GM06990 (cell line): ENCODE measurements around the gene FLRT1.

Experiments used
- DNase-seq: peaks from one replicate; pipeline ENCODE4 v3.0.0-alpha.2; 2011; ENCODE audit not compliant: insufficient read length; ENCODE audit errors: extremely low read depth
- H3K27me3 ChIP-seq: replicated peaks from 2 replicates; pipeline ENCODE4 v1.6.0; 2011; ENCODE audit warnings: low read length; ENCODE audit not compliant: control insufficient read depth, insufficient read depth
- H3K36me3 ChIP-seq: 2 replicates; pipeline ENCODE4 v1.5.1; 2011; ENCODE audit warnings: low read length; ENCODE audit not compliant: control insufficient read depth, insufficient read depth
- H3K4me3 ChIP-seq: replicated peaks from 2 replicates; pipeline ENCODE4 v1.5.1; 2011; ENCODE audit warnings: low read depth, mild to moderate bottlenecking, control low read depth, low read length
- TF ChIP-seq, protein P1 (sequence below): IDR thresholded peaks from 2 replicates; pipeline ENCODE4 v1.5.1; 2011; ENCODE audit warnings: low read length, control low read depth, mild to moderate bottlenecking, inconsistent platforms; ENCODE audit not compliant: insufficient read depth, poor library complexity, severe bottlenecking

Gene FLRT1

GRCh38 chr11:64004590-64004984 is 31.1 kb upstream of the FLRT1 start:
- no peak for DNase-seq
- Histone ChIP-seq H3K27me3 (peaks cover 2% of the 10 kb centered on the region; the same call in 1 of the 2 replicates), H3K36me3 (no peaks in the 10 kb centered on the region), H3K4me3 (no peak overlapping the region)
- TF ChIP-seq, protein P1, sequence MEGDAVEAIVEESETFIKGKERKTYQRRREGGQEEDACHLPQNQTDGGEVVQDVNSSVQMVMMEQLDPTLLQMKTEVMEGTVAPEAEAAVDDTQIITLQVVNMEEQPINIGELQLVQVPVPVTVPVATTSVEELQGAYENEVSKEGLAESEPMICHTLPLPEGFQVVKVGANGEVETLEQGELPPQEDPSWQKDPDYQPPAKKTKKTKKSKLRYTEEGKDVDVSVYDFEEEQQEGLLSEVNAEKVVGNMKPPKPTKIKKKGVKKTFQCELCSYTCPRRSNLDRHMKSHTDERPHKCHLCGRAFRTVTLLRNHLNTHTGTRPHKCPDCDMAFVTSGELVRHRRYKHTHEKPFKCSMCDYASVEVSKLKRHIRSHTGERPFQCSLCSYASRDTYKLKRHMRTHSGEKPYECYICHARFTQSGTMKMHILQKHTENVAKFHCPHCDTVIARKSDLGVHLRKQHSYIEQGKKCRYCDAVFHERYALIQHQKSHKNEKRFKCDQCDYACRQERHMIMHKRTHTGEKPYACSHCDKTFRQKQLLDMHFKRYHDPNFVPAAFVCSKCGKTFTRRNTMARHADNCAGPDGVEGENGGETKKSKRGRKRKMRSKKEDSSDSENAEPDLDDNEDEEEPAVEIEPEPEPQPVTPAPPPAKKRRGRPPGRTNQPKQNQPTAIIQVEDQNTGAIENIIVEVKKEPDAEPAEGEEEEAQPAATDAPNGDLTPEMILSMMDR = no peak

DNA sequence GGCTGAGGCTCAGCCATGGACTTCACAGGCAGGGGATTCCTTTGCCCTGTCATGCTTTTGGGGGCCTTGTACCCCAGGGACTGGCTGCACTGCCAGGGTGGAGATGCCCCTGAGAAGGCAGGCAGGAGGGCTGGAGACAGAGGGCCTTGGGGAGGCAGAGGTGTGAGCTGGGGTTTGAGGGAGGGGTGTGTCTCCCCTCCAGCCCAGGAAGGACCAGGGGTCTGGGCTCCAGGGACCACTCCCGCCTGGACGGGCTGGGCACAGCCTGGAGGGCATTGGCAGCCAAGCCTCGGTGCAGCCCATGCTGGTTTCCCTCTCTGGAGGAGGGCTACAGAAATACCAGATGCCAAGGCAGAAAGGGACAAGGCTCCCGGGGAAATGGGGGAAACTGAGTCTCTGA is 30.0 kb upstream of the FLRT1 start:
- Histone ChIP-seq H3K27me3 (peaks cover 2% of the 10 kb centered on the region; the same call in 1 of the 2 replicates), H3K4me3 (no peak overlapping the region), H3K36me3 (no peaks in the 10 kb centered on the region)
- DNase-seq = no peak
- TF ChIP-seq, protein P1 = no peak

DNA sequence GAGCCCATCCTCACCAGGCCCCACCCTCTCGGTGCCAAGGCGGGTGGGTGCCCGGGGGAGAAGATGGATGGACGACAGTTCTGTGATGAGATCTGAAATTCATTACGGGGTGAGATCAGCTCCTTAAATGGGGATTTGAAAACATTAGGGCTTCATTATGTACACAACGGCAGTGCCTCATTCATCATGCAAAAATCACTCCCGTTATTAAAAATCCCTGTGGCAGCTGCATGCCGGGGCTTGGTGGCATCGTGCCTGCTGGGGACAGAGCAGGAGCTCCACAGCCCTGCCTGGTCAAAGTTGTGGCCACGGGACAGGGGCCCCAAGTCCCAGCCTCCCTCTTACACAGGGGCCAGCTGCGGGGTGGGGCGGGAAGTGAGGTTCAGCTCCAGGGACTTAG is 29.3 kb upstream of the FLRT1 start:
- TF ChIP-seq, protein P1 = no peak
- DNase-seq = no peak
- Histone ChIP-seq H3K36me3 (no peaks in the 10 kb centered on the region), H3K4me3 (no peak overlapping the region), H3K27me3 (peaks cover 2% of the 10 kb centered on the region; the same call in 1 of the 2 replicates)

DNA sequence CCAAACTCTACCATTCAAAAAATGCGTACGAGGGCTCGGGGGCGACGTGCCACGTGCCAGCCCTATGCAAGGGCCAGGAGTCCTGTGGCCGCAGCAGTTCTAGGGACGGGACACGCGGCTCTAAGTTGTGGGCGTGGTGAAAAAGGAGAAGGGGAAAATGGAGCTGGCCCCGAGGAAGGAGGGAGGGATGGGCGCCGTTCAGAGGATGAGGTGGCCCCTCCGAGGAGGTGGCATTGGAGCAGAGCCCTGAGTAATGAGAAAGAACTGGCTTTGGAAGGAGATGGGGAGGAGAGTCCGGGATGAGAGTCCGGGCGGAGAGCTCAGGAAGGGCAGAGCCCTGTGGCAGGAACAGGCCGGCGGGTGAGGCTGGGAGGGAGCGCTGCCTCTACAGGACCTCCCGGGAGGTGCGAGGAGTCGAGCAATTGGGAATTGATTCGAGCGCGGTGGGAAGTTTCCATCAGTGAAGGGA is 28.5 kb upstream of the FLRT1 start:
- H3K4me3 ChIP-seq = no peak overlapping the region
- H3K36me3 ChIP-seq = no peaks in the 10 kb centered on the region
- TF ChIP-seq, protein P1 = no peak
- no peak for DNase-seq
- H3K27me3 ChIP-seq = peaks cover 2% of the 10 kb centered on the region; the same call in 1 of the 2 replicates

- H3K27me3 ChIP-seq = peaks cover 2% of the 10 kb centered on the region; the same call in 1 of the 2 replicates
- H3K36me3 ChIP-seq = no peaks in the 10 kb centered on the region
- DNase-seq = no peak
- TF ChIP-seq, protein P1 = no peak
- no peak overlapping the region for H3K4me3 ChIP-seq
These were observed 28.0 kb upstream of the FLRT1 start for GRCh38 chr11:64007629-64008282.

DNA sequence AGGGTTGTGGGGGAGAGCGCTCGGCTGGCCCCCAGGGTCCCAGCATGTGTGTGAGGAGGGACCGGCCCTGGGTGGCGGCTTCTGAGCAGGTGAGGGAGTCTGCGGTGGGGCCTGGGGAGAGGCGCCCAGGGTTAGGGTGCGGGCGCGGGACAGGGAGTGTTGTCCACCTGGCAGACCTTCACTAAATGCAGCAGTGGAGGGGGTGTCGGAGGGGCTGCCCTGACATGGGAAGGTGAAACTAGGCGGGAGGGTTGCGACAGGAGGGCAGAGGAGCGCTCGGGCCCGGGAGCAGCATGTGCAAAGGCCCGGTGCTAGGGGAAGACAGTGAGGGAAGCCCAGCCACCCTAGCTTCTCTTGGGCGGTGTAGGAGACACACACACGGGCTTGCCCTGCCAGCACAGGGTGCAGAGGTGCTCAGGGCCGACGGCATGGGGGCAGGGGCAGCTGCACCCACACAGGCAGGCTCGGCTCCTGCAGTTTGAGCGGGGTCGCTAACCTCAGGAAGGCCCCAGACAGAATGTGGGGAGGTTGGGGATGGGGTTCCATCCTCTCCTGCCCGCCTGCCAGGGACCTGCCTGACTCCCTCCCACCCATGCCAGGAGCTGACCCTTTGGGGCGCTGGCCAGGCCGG is 27.3 kb upstream of the FLRT1 start:
- no peak overlapping the region for H3K4me3 ChIP-seq
- no peak for DNase-seq
- H3K36me3 ChIP-seq = no peaks in the 10 kb centered on the region
- TF ChIP-seq, protein P1 = no peak
- H3K27me3 ChIP-seq = peaks cover 2% of the 10 kb centered on the region; the same call in 1 of the 2 replicates
